ENCODE measurements around the gene GTF2A1L.

GTF2A1L gene

GRCh38 chr2:48674933-48675332 is 57.3 kb downstream of the GTF2A1L start:
- H3K4me3 ChIP-seq (ENCODE audit: low read depth, low read length), result no peak overlapping the region
- no peak for DNase-seq (ENCODE audit: low read depth)
- TF ChIP-seq CTCF (conservative IDR thresholded peaks at IDR 0.05; ENCODE audit: low read depth, low read length), result no peak

- no peak for DNase-seq (ENCODE audit: low read depth)
These were observed 59.8 kb downstream of the GTF2A1L start for GRCh38 chr2:48677450-48677849.

GRCh38 chr2:48685126-48685525 is 67.5 kb downstream of the GTF2A1L start:
- H3K4me3 ChIP-seq (ENCODE audit: low read depth, low read length), result no peak overlapping the region
- DNase-seq (ENCODE audit: low read depth), result no peak
- TF ChIP-seq CTCF (conservative IDR thresholded peaks at IDR 0.05; ENCODE audit: low read depth, low read length), result no peak

More at GRCh38 chr2:48677450-48677849, 59.8 kb downstream of the GTF2A1L start:
- no peak for TF ChIP-seq CTCF (conservative IDR thresholded peaks at IDR 0.05; ENCODE audit: low read depth, low read length)
- H3K4me3 ChIP-seq (ENCODE audit: low read depth, low read length), result no peak overlapping the region

GRCh38 chr2:48691935-48692691 is 74.5 kb downstream of the GTF2A1L start:
- no peak for DNase-seq (ENCODE audit: low read depth)
- TF ChIP-seq CTCF (conservative IDR thresholded peaks at IDR 0.05; ENCODE audit: low read depth, low read length), result no peak
- H3K4me3 ChIP-seq (ENCODE audit: low read depth, low read length), result no peak overlapping the region

- DNase-seq (ENCODE audit: low read depth), result peak; percentile 30
- TF ChIP-seq CTCF (conservative IDR thresholded peaks at IDR 0.05; ENCODE audit: low read depth, low read length), result no peak
- no peak overlapping the region for H3K4me3 ChIP-seq (ENCODE audit: low read depth, low read length)
These were observed 75.4 kb downstream of the GTF2A1L start for GRCh38 chr2:48693066-48693465.

GRCh38 chr2:48693645-48694044 is 76.0 kb downstream of the GTF2A1L start:
- no peak for TF ChIP-seq CTCF (conservative IDR thresholded peaks at IDR 0.05; ENCODE audit: low read depth, low read length)
- peak; percentile 50 for DNase-seq (ENCODE audit: low read depth)
- no peak overlapping the region for H3K4me3 ChIP-seq (ENCODE audit: low read depth, low read length)

- no peak for TF ChIP-seq CTCF (conservative IDR thresholded peaks at IDR 0.05; ENCODE audit: low read depth, low read length)
- peak; percentile 67 for DNase-seq (ENCODE audit: low read depth)
- no peak overlapping the region for H3K4me3 ChIP-seq (ENCODE audit: low read depth, low read length)
These were observed 76.5 kb downstream of the GTF2A1L start for GRCh38 chr2:48694149-48694548.
